Stomach (tissue), 9 donors: ENCODE measurements around the gene NKAIN4. TPM values are rescaled to one million over a fixed set of nuclear protein-coding genes. Genes with fewer than 3 reads are reported as not detected.

Experiments
- DNase-seq, 2 donors: peaks; one replicate each; pipeline versions ENCODE4 v3.0.0 to v3.0.0-alpha.2; 2013 to 2019
- H3K27ac ChIP-seq, 5 donors: fragments of 200-600 bp in 4 of 5; sonication (generic) in 4 of 5; one replicate each; pipeline ENCODE4 v1.5.1; 2013 to 2019; ENCODE audit warnings: mild to moderate bottlenecking in 1 of 5, moderate library complexity in 1 of 5
- H3K27me3 ChIP-seq, 3 donors: fragments of 200-600 bp; sonication (generic); one replicate each; pipeline ENCODE4 v1.5.1; 2017 to 2019; ENCODE audit warnings: mixed run types in 1 of 3
- H3K36me3 ChIP-seq, 4 donors: fragments of 200-600 bp; sonication (generic); 1 replicate in 3 of 4; 2 replicates in 1 of 4; pipeline ENCODE4 v1.5.1; 2016 to 2019
- H3K4me1 ChIP-seq, 4 donors: fragments of 200-600 bp; sonication (generic); one replicate each; pipeline ENCODE4 v1.5.1; 2016 to 2019
- H3K4me3 ChIP-seq, 4 donors: fragments of 200-600 bp; sonication (generic) in 3 of 4; one replicate each; pipeline ENCODE4 v1.5.1; 2016 to 2019; ENCODE audit warnings: mild to moderate bottlenecking in 1 of 4
- H3K9me3 ChIP-seq, 4 donors: fragments of 200-600 bp; sonication (generic); one replicate each; pipeline ENCODE4 v1.5.1; 2016 to 2019
- EP300 ChIP-seq: sonication (generic); formaldehyde crosslinking; IDR thresholded peaks from one replicate; pipeline ENCODE4 v1.6.1; 2017; ENCODE audit warnings: antibody characterized with exemption
- POLR2A ChIP-seq, 4 donors: fragments of 450-650 bp; IDR thresholded peaks; one replicate each; pipeline ENCODE4 v1.6.1; 2016; ENCODE audit warnings: antibody characterized with exemption in 4 of 4, control low read depth in 2 of 4, mild to moderate bottlenecking in 1 of 4, moderate library complexity in 1 of 4
- POLR2AphosphoS5 ChIP-seq, 3 donors: sonication (generic); formaldehyde crosslinking; IDR thresholded peaks; one replicate each; pipeline ENCODE4 v1.6.1; 2016; ENCODE audit warnings: antibody characterized with exemption in 3 of 3
- WGBS, 5 donors: extraction: QIAGEN DNeasy Blood & Tissue Kit in 3 of 5; methylation state at CpG; one replicate each; pipeline versions ENCODE4 v1.1.5 to v1.1.7; 2013 to 2018; 5-methylcytosine and 5-hydroxymethylcytosine counted together
- intact Hi-C: fragments of 100-400 bp; cut with DNase I; formaldehyde crosslinking; loops from one replicate; pipeline ENCODE4 v1.15.1; 2023; ENCODE audit warnings: low total_unique reads
- polyA plus RNA-seq, 3 donors: library from polyadenylated mRNA; stranded (reverse); fragments of 200-250 nt; gene quantifications; one replicate each; pipeline ENCODE4 v1.2.3, GENCODE V29; 2013
- total RNA-seq, 5 donors: library from RNA; depleted of rRNA; stranded (reverse); fragments of >200 nt; gene quantifications; one replicate each; pipeline versions ENCODE4 v1.1.0 to v1.2.3, GENCODE V29; 2014 to 2016
- TF ChIP-seq, protein P1 (sequence below), 7 experiments: fragments of 450-650 bp in 4 of 7; fragments of 200-600 bp in 3 of 7; sonication (generic) in 3 of 7; IDR thresholded peaks; one replicate each; pipeline ENCODE4 v1.5.1; 2016 to 2019; ENCODE audit warnings: antibody characterized with exemption in 7 of 7, control low read depth in 2 of 7, mild to moderate bottlenecking in 1 of 7
- donor health status: healthy with polysubstance abuse.
- donor health status: Bipolar disorder and iron deficiency.
- donor health status: healthy.

The NKAIN4 gene
- total and polyA plus RNA-seq, 8 donors: 0.28 to 4.4 (median 1.2) TPM; not detected in 5

DNA sequence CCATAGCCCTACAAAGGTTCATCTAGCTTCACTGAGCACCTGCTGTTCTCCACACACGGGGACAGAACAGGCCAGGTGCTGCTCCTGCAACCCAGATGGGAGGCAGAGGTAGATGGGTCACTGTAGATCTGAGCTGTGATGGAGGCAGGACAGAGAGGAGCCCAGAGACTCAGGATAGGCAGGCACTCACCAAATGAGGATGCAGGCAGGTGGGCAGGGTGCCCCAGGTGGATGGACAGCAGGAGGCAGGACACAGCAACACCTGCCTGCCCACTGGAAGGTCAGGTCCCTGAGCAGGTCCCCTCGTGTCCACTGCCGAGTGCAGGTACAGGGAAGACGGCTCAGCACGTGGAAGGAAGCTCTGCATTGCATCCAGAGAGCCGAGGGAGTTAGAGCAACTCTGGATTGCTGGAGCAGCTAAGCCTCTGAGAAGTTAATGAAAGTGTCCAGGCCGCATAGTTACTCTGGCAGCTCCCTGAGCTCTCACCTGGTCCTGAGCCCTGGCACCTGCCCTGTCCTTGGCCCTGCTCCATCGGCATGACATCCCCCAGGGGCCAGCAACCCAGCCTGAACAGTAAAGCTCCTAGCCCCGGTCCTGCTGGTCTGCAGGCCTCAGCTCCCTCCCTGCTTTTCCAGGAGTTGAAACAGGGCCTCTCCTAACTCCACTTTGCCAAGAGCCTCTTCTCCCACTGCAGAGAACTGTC, 33.4 kb downstream of the NKAIN4 start:
- Histone ChIP-seq H3K4me3 (no peak overlapping the region), H3K4me1 (peaks cover 12 to 21% (median 19%) of the 10 kb centered on the region in 4 donors), H3K9me3 (no peaks in the 10 kb centered on the region), H3K27me3 (peaks cover 0 to 19% (median 0%) of the 10 kb centered on the region in 3 donors), H3K36me3 (no peaks in the 10 kb centered on the region), H3K27ac (no peak overlapping the region)
- TF ChIP-seq POLR2A (IDR thresholded peaks at IDR 0.05) (no peak), POLR2AphosphoS5 (IDR thresholded peaks at IDR 0.05) (no peak), EP300 (no peak)
- TF ChIP-seq, protein P1, sequence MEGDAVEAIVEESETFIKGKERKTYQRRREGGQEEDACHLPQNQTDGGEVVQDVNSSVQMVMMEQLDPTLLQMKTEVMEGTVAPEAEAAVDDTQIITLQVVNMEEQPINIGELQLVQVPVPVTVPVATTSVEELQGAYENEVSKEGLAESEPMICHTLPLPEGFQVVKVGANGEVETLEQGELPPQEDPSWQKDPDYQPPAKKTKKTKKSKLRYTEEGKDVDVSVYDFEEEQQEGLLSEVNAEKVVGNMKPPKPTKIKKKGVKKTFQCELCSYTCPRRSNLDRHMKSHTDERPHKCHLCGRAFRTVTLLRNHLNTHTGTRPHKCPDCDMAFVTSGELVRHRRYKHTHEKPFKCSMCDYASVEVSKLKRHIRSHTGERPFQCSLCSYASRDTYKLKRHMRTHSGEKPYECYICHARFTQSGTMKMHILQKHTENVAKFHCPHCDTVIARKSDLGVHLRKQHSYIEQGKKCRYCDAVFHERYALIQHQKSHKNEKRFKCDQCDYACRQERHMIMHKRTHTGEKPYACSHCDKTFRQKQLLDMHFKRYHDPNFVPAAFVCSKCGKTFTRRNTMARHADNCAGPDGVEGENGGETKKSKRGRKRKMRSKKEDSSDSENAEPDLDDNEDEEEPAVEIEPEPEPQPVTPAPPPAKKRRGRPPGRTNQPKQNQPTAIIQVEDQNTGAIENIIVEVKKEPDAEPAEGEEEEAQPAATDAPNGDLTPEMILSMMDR (IDR thresholded peaks at IDR 0.05): no peak
- intact Hi-C loops: no loop called here
- whole genome bisulfite sequencing, 5 donors: 58 to 62% (median 61%) methylated on average over 7 to 9 of the region's 9 CpGs
- no peak for DNase-seq

DNA sequence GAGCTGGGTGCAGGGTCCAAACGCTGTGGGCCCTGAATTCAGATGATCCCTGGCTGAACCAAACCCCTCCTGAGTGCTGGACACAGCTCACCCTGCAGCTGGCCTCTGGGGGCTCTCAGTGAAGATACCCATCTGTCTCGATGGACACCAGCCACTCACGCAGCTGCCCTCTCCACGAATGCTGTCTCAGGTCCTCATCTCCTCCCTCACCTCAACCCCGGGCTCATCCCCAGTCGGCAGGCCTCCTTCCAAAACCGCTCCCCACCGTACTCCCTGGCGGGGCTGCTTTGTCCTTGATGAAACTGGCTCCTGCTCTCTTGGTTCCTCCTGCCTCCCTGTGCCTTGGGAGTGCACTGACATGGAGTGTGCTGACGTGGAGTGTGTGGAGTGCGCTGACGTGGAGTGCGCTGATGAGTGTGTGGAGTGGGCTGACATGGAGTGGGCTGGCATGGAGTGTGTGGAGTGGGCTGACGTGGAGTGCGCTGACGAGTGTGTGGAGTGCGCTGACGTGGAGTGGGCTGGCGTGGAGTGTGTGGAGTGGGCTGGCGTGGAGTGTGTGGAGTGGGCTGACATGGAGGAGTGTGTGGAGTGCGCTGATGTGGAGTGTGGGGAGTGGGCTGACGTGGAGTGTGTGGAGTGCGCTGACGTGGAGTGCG, 34.3 kb downstream of the NKAIN4 start:
- H3K4me1 ChIP-seq: peaks cover 14 to 25% (median 23%) of the 10 kb centered on the region in 4 donors
- no peaks in the 10 kb centered on the region for H3K36me3 ChIP-seq
- peaks cover 0 to 19% (median 0%) of the 10 kb centered on the region in 3 donors for H3K27me3 ChIP-seq
- no peak for DNase-seq
- TF ChIP-seq EP300 (no peak), POLR2A (IDR thresholded peaks at IDR 0.05) (no peak)
- TF ChIP-seq, protein P1 (IDR thresholded peaks at IDR 0.05): no peak
- intact Hi-C loops: no loop called here
- H3K9me3 ChIP-seq: no peaks in the 10 kb centered on the region
- H3K4me3 ChIP-seq: no peak overlapping the region
- WGBS, 5 donors: 79 to 81% (median 79%) methylated on average over 23 to 25 of the region's 25 CpGs
- no peak overlapping the region for H3K27ac ChIP-seq

DNA sequence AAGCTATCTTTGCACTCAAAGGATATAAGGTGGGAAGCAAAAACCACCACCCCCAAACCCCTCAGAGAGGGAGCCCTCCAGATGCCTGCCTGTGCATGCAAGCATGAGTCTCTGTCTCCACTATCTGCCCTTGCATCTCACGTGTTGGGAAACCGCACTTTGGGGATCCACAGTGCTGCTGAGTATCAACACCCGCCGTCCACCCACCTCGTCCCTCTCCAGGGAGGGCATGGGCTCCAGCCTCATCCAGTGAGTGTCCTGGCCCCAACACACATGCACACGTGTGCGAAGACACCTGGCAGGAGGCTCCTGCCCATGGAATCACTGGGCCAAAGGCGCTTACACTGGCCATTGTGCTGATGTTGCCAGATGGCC, 34.8 kb downstream of the NKAIN4 start:
- no peak for DNase-seq
- TF ChIP-seq, protein P1 (IDR thresholded peaks at IDR 0.05): no peak
- no peak for TF ChIP-seq POLR2A (IDR thresholded peaks at IDR 0.05)
- TF ChIP-seq EP300: no peak
- TF ChIP-seq POLR2AphosphoS5 (IDR thresholded peaks at IDR 0.05): no peak
- Histone ChIP-seq H3K4me1 (peaks cover 18 to 25% (median 24%) of the 10 kb centered on the region in 4 donors), H3K27ac (no peak overlapping the region), H3K36me3 (peaks cover 0 to 4% (median 2%) of the 10 kb centered on the region in 4 donors), H3K9me3 (no peaks in the 10 kb centered on the region), H3K4me3 (no peak overlapping the region), H3K27me3 (peaks cover 0 to 19% (median 0%) of the 10 kb centered on the region in 3 donors)
- WGBS, 5 donors: 77 to 91% (median 78%) methylated on average over 5 to 8 of the region's 8 CpGs
- intact Hi-C loops: no loop called here

DNA sequence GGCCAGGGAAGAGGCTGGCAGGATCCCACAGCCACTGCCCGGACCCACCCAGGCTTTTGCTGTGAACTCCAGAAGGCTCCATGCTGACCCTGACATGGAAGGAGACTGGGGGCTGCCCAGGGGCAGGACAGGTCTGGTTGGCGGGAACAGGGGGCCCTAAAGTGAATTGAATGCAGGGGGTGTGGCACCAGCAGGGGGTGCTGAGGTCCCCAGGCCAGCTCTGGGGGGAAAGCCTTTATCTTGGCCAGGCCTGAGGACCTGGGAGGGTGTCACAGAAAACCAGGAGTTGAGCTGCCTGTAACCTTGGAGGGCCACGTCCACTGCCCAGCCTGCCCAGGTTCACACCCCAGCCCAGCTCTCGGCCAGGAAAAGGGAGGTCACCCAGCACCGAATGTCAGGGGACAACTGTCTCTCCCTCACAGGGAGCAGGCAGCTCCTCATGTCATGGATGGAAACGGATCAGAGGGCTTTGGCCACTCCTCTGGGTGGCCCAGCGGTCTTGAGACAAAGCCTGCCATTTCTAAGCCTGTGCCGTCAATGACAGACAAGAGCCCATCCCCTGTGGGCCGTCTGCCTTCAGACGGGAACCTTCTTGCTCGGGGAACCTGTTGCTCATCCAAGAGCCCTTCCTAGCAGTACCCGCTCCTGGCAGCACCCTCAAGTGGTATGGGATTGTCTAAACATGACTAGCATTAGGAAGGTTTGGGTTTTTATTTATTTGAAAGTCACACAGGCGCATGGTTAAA, 35.4 kb downstream of the NKAIN4 start:
- no peaks in the 10 kb centered on the region for H3K9me3 ChIP-seq
- DNase-seq: no peak
- intact Hi-C loops: no loop called here
- TF ChIP-seq, protein P1 (IDR thresholded peaks at IDR 0.05): no peak
- no peak for TF ChIP-seq EP300
- TF ChIP-seq POLR2AphosphoS5 (IDR thresholded peaks at IDR 0.05): no peak
- TF ChIP-seq POLR2A (IDR thresholded peaks at IDR 0.05): no peak
- no peak overlapping the region for H3K27ac ChIP-seq
- H3K4me1 ChIP-seq: peaks cover 19 to 28% (median 24%) of the 10 kb centered on the region in 4 donors
- H3K4me3 ChIP-seq: no peak overlapping the region
- 72 to 84% (median 81%) methylated on average over 12 to 13 of the region's 13 CpGs for WGBS, 5 donors
- H3K27me3 ChIP-seq: peaks cover 0 to 19% (median 0%) of the 10 kb centered on the region in 3 donors
- peaks cover 0 to 9% (median 8%) of the 10 kb centered on the region in 4 donors for H3K36me3 ChIP-seq
